ENCODE data around the gene GLB1L2.

DNA sequence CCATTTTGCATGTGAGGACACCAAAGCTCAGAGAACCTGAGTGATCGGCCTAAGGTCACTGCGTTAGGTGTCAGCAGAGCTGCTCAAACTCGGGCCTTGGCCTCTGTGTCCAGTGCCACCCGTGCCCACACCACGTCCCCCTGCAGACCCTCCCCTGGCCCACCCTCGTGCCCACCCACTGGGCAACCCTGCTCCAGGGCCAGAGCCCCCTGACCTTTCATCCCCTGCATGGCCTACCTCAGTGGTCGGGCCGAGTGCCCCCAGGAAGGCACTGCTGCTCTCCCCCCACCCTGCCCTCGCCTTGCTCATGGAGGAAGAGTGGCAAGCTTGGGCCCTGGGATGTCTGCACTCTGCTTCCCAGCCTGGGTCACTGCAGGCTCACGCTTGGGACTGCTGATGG is 62.5 kb downstream of the GLB1L2 start:
- TF ChIP-seq HMG20B (CRISPR knock-in tag; conservative IDR thresholded peaks at IDR 0.05): no peak
- TF ChIP-seq, protein P1, sequence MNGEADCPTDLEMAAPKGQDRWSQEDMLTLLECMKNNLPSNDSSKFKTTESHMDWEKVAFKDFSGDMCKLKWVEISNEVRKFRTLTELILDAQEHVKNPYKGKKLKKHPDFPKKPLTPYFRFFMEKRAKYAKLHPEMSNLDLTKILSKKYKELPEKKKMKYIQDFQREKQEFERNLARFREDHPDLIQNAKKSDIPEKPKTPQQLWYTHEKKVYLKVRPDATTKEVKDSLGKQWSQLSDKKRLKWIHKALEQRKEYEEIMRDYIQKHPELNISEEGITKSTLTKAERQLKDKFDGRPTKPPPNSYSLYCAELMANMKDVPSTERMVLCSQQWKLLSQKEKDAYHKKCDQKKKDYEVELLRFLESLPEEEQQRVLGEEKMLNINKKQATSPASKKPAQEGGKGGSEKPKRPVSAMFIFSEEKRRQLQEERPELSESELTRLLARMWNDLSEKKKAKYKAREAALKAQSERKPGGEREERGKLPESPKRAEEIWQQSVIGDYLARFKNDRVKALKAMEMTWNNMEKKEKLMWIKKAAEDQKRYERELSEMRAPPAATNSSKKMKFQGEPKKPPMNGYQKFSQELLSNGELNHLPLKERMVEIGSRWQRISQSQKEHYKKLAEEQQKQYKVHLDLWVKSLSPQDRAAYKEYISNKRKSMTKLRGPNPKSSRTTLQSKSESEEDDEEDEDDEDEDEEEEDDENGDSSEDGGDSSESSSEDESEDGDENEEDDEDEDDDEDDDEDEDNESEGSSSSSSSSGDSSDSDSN (CRISPR knock-in tag; IDR thresholded peaks at IDR 0.05): no peak
